Adrenal gland (tissue), 12 donors: Measurements from ENCODE around the gene SUSD3. TPM values are rescaled to one million over a fixed set of nuclear protein-coding genes. Genes with fewer than 3 reads are reported as not detected.

Experiments
- DNase-seq, 7 donors: peaks; one replicate each; pipeline ENCODE4 v3.0.0-alpha.2; 2019 to 2020
- H3K27ac ChIP-seq, 5 donors: fragments of 200-600 bp; sonication (generic) in 4 of 5; 1 replicate in 3 of 5; 2 replicates in 2 of 5; pipeline versions ENCODE4 v1.5.1 to v1.8.0; 2016 to 2020; ENCODE audit warnings: mild to moderate bottlenecking in 1 of 5
- H3K27me3 ChIP-seq: fragments of 200-600 bp; 2 replicates; pipeline ENCODE4 v1.8.0; 2021
- H3K36me3 ChIP-seq, 2 donors: fragments of 200-600 bp; replicated peaks in 1 of 2; 1 replicate in 1 of 2; 2 replicates in 1 of 2; pipeline versions ENCODE4 v1.5.1 to v1.8.0; 2018 to 2022
- H3K4me1 ChIP-seq, 2 donors: fragments of 200-600 bp; replicated peaks in 1 of 2; 1 replicate in 1 of 2; 2 replicates in 1 of 2; pipeline versions ENCODE4 v1.5.1 to v1.8.0; 2018 to 2021
- H3K4me3 ChIP-seq, 4 donors: fragments of 200-600 bp; sonication (generic) in 3 of 4; one replicate each; pipeline ENCODE4 v1.5.1; 2016 to 2018
- H3K9me3 ChIP-seq, 3 donors: fragments of 200-600 bp; sonication (generic) in 1 of 3; replicated peaks in 1 of 3; 1 replicate in 2 of 3; 2 replicates in 1 of 3; pipeline versions ENCODE4 v1.5.1 to v1.8.0; 2016 to 2021
- POLR2A ChIP-seq, 2 donors: fragments of 450-650 bp; IDR thresholded peaks; one replicate each; pipeline ENCODE4 v1.6.1; 2017; ENCODE audit warnings: antibody characterized with exemption in 2 of 2, mild to moderate bottlenecking in 2 of 2, moderate library complexity in 1 of 2
- WGBS, 4 donors: extraction: QIAGEN DNeasy Blood & Tissue Kit in 2 of 4; methylation state at CpG; one replicate each; pipeline versions ENCODE4 v1.1.5 to v1.1.7; 2013 to 2017; 5-methylcytosine and 5-hydroxymethylcytosine counted together
- intact Hi-C, 2 donors: fragments of 100-400 bp; cut with DNase I; formaldehyde crosslinking; loops; one replicate each; pipeline versions ENCODE4 v1.14.1 to v1.15.0; 2022 to 2023
- polyA plus RNA-seq, 3 donors: library from polyadenylated mRNA; stranded (reverse); fragments of 200-250 nt in 2 of 3; fragments of 350-450 nt in 1 of 3; fragmentation: Illumina TruSeq in 1 of 3; extraction: RNeasy Lipid Tissue Mini Kit (QIAGEN cat#74804) in 1 of 3; gene quantifications; one replicate each; pipeline ENCODE4 v1.2.3, GENCODE V29; 2013 to 2014
- total RNA-seq, 9 donors: library from RNA; depleted of rRNA in 4 of 9; stranded (reverse); fragments of >200 nt in 4 of 9; fragments of 120-200 nt in 1 of 9; fragmentation: NEBNext Ultra II Directional in 1 of 9; extraction: Animal tissue kit (Norgen Biotek cat#: 25700) in 1 of 9; gene quantifications; one replicate each; pipeline versions ENCODE4 v1.1.0 to v1.2.4, GENCODE V29; 2013 to 2023
- TF ChIP-seq, protein P1 (sequence below), 6 experiments: fragments of 450-650 bp in 4 of 6; fragments of 200-600 bp in 2 of 6; sonication (generic) in 1 of 6; IDR thresholded peaks; 1 replicate in 5 of 6; 2 replicates in 1 of 6; pipeline versions ENCODE4 v1.5.1 to v1.8.0; 2016 to 2021; ENCODE audit warnings: antibody characterized with exemption in 6 of 6, mild to moderate bottlenecking in 2 of 6, moderate library complexity in 1 of 6
- donor health status: healthy with polysubstance abuse.
- donor health status: Bipolar disorder and iron deficiency.
- donor health status: DM: yes; HTN: yes; CAD: no.
- donor health status: DM: no; HTN: no; CAD: no.
- donor health status: DM: no; HTN: no; CAD: no.
- donor health status: DM: yes; HTN: yes; CAD: no.

The SUSD3 gene
- total and polyA plus RNA-seq, 12 donors = 0.60 to 4.9 (median 2.7) TPM

DNA sequence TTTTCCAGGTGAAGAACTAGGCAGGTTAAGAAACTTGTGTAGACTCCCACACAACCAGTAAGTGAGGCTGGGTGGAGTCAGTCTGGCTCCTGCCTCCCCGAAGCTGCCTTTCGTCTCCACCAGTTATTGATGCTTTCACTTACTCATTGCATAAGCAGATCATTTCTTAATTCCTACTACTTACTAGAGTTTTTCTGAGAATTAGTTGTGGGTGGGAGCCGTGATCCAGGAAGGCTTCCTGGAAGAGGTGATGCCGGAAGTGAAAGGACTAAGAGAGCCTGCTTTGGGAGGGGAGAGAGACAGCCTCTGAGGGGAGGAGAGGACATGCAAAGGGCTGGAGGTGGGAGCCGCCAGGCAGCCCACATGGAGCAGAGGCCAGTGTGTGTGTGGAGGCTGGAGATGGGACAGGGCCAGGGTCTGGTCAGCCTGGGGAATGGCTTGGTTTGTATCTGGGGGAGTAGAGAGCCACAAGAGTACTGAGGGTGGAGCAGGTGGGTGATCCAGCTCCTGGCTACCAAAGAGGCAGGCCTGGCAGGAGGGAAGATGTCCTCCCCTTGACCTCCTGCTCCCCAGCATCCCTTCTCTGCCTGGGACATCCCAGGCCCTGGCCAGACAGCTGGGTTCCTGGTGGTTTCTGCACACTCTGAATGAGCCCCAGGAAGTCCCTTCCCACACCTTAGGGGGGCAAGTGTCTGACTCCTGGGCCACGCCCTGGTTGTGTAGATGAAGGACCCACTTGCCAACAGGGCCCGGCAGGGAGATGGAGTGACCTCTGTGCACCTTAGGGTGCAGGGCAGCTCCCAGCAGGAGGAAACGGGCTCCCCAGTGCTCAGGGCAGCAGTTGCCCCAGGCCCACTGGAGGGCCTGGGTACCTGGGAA lies 25.3 kb downstream of the SUSD3 start:
- intact Hi-C loops = no loop called here
- DNase-seq = peak in 4 of 7 donors; percentile 8 to 38 (median 12)
- WGBS, 4 donors = 82 to 89% (median 87%) methylated on average over 6 to 8 of the region's 8 CpGs

DNA sequence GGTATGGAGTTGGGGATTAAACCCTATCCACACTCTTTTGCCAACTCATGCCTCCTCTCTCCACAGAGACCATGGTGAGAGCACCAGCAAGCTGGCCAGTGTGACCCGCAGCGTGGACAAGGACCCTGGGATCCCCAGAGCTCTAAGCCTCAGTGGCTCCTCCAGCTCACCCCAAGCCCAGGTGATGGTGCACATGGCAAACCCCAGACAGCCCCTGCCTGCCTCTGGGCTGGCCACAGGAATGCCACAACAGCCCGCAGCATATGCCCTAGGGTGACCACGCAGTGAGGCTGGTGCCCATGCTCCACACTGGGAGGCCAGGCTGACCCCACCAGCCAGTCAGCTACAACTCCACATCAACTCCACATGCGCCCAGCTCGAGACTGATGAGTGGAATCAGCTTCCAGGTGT lies 26.0 kb downstream of the SUSD3 start:
- TF ChIP-seq, protein P1, sequence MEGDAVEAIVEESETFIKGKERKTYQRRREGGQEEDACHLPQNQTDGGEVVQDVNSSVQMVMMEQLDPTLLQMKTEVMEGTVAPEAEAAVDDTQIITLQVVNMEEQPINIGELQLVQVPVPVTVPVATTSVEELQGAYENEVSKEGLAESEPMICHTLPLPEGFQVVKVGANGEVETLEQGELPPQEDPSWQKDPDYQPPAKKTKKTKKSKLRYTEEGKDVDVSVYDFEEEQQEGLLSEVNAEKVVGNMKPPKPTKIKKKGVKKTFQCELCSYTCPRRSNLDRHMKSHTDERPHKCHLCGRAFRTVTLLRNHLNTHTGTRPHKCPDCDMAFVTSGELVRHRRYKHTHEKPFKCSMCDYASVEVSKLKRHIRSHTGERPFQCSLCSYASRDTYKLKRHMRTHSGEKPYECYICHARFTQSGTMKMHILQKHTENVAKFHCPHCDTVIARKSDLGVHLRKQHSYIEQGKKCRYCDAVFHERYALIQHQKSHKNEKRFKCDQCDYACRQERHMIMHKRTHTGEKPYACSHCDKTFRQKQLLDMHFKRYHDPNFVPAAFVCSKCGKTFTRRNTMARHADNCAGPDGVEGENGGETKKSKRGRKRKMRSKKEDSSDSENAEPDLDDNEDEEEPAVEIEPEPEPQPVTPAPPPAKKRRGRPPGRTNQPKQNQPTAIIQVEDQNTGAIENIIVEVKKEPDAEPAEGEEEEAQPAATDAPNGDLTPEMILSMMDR (IDR thresholded peaks at IDR 0.05) = no peak
- TF ChIP-seq POLR2A (IDR thresholded peaks at IDR 0.05) = no peak
- Histone ChIP-seq H3K36me3 (no peaks in the 10 kb centered on the region), H3K27me3 (no peaks in the 10 kb centered on the region), H3K4me1 (no peaks in the 10 kb centered on the region), H3K9me3 (no peaks in the 10 kb centered on the region), H3K27ac (no peak overlapping the region), H3K4me3 (no peak overlapping the region)
- 88 to 100% (median 97%) methylated on average over 3 to 6 of the region's 6 CpGs for WGBS, 4 donors
- intact Hi-C loops = no loop called here
- DNase-seq = peak in 4 of 7 donors; percentile 8 to 39 (median 10)

More for the DNA sequence above, 25.3 kb downstream of the SUSD3 start:
- H3K36me3 ChIP-seq = no peaks in the 10 kb centered on the region
- no peaks in the 10 kb centered on the region for H3K4me1 ChIP-seq
- no peak for TF ChIP-seq POLR2A (IDR thresholded peaks at IDR 0.05)
- TF ChIP-seq, protein P1 (IDR thresholded peaks at IDR 0.05) = no peak
- H3K27ac ChIP-seq = no peak overlapping the region
- H3K9me3 ChIP-seq = no peaks in the 10 kb centered on the region
- no peak overlapping the region for H3K4me3 ChIP-seq
- no peaks in the 10 kb centered on the region for H3K27me3 ChIP-seq

DNA sequence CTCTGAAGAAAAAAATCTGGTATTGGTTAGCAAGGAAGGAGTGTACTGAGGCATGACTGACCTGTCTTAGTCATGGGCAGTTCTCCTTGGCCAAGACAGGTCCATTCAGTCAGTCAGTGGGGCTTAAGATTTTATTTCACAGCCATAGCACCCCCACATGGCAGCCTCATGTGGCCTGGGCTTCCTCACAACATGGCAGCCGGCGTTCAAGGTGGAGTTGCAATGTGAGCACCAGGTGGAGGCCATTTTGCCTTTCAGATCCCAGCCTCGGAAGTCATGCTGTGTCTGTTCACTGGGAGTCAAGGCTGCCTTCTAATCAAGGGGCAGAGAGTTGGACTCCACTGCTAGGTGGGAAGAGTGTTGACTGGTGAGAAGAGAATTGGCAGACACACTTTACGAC lies 27.2 kb downstream of the SUSD3 start:
- intact Hi-C loops = no loop called here
- 95 to 100% (median 97%) methylated on average over 4 of the region's 4 CpGs for WGBS, 4 donors
- H3K4me1 ChIP-seq = no peaks in the 10 kb centered on the region
- TF ChIP-seq POLR2A (IDR thresholded peaks at IDR 0.05) = no peak
- TF ChIP-seq, protein P1 (IDR thresholded peaks at IDR 0.05) = no peak
- no peaks in the 10 kb centered on the region for H3K27me3 ChIP-seq
- H3K4me3 ChIP-seq = no peak overlapping the region
- no peaks in the 10 kb centered on the region for H3K36me3 ChIP-seq
- DNase-seq = peak in 4 of 7 donors; percentile 10 to 28 (median 15)
- H3K27ac ChIP-seq = no peak overlapping the region
- H3K9me3 ChIP-seq = no peaks in the 10 kb centered on the region

DNA sequence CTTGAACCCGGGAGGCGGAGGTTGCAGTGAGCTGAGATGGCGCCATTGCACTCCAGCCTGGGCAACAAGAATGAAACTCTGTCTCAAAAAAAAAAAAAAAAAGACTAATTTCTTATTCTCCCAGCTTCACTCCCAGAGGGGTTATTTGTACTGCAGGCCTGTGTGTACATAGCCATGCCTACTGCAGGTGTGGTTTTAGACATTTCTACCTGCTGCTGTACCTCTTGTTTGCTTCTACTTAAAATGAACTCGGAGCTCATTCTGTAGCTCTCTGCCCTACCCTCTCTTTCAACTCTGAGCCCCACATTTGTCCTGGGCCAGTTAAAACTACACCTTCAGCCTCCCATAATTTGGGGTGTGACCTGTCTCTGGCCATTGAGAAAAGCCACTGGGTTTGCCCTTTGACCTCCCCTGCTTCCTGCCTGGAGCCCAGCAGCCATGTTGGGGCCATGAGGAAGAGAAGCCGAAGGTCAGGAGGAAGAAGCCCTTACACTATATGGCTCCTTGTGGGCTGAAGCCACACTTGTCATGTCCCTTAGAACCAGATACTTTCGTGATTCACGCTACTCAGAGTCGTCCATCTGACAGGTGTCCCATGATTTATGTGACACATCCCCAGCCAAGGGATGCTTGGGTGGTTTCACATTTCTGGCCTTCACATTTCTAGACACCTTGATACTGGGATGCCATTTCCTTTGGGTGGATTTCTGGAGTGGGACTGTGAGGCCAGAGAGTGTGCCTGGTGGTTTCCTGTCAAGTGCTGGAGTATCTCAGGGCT lies 28.1 kb downstream of the SUSD3 start:
- Histone ChIP-seq H3K27ac (no peak overlapping the region), H3K9me3 (peaks cover 0 to 4% (median 0%) of the 10 kb centered on the region in 3 donors), H3K27me3 (no peaks in the 10 kb centered on the region), H3K4me3 (no peak overlapping the region), H3K4me1 (no peaks in the 10 kb centered on the region), H3K36me3 (no peaks in the 10 kb centered on the region)
- TF ChIP-seq, protein P1 (IDR thresholded peaks at IDR 0.05) = no peak
- TF ChIP-seq POLR2A (IDR thresholded peaks at IDR 0.05) = no peak
- 83 to 97% (median 90%) methylated on average over 8 of the region's 8 CpGs for WGBS, 4 donors
- peak in 4 of 7 donors; percentile 5 to 35 (median 10) for DNase-seq
- intact Hi-C loops = no loop called here
